ENCODE results near the gene RBBP8NL.
"Not testable (repeated sequence)": the region's sequence is repeated elsewhere in the genome, so short reads cannot be mapped to it uniquely, and the experiment has no call there.

The RBBP8NL gene

GRCh38 chr20:62390317-62391164 is 36.8 kb downstream of the RBBP8NL start:
- no peak for DNase-seq

GRCh38 chr20:62389601-62390087 is 37.7 kb downstream of the RBBP8NL start:
- DNase-seq = no peak

- no peak for DNase-seq
Observed at GRCh38 chr20:62388839-62389600, 38.3 kb downstream of the RBBP8NL start.

GRCh38 chr20:62387933-62388635 is 39.3 kb downstream of the RBBP8NL start:
- DNase-seq = no peak

- no peak for DNase-seq
Observed at GRCh38 chr20:62387219-62387913, 40.0 kb downstream of the RBBP8NL start.

- DNase-seq = peak; percentile 63
Observed at GRCh38 chr20:62386383-62387218, 40.7 kb downstream of the RBBP8NL start, which contains the start of gene RPS21. TSS of gene RPS21 (plus strand) at chr20:62387103. CDS start at chr20:62387339, 236 bp downstream.

- DNase-seq = peak; percentile 38
Observed at GRCh38 chr20:62382306-62383198, 44.8 kb downstream of the RBBP8NL start.

GRCh38 chr20:62381842-62382241 is 45.5 kb downstream of the RBBP8NL start:
- no peak for DNase-seq

- no peak for DNase-seq
Observed at GRCh38 chr20:62381202-62381797, 46.0 kb downstream of the RBBP8NL start.

- DNase-seq = no peak
Observed at GRCh38 chr20:62378215-62378614, 49.1 kb downstream of the RBBP8NL start.

GRCh38 chr20:62377615-62378178 is 49.6 kb downstream of the RBBP8NL start:
- no peak for DNase-seq

- DNase-seq = no peak
Observed at GRCh38 chr20:62377064-62377461, 50.3 kb downstream of the RBBP8NL start.

- DNase-seq = no peak
Observed at GRCh38 chr20:62376112-62377063, 51.0 kb downstream of the RBBP8NL start.

- DNase-seq = no peak
Observed at GRCh38 chr20:62374331-62375152, 52.8 kb downstream of the RBBP8NL start.

GRCh38 chr20:62373631-62374179 is 53.6 kb downstream of the RBBP8NL start:
- not testable (repeated sequence) for DNase-seq

- DNase-seq = no peak
Observed at GRCh38 chr20:62372042-62372993, 55.0 kb downstream of the RBBP8NL start.

All from NCI-H1694 treated with DMSO at 0.1 percent for 48 hours (cell line).